PC-9 (cell line): ENCODE measurements around the gene ADAR. TPM values are rescaled to one million over a fixed set of nuclear protein-coding genes. Genes with fewer than 3 reads are reported as not detected.

Source experiments
- BruUV-seq: library from RNA; stranded (reverse); fragments of 400-500 nt; replicated peaks from 2 replicates; lab custom pipeline; 2021; lab: Mats Ljungman, UMichigan
- CTCF ChIA-PET: fragments of 300-600 bp; sonication (Branson Sonifier 250); formaldehyde crosslinking; loops from one replicate; lab custom pipeline; 2022; ENCODE audit warnings: antibody characterized with exemption; lab: Charles Lee
- POLR2A ChIA-PET: fragments of 300-600 bp; sonication (Branson Sonifier 250); formaldehyde crosslinking; loops from one replicate; lab custom pipeline; 2022; ENCODE audit warnings: antibody characterized with exemption; ENCODE audit not compliant: unreplicated experiment; lab: Charles Lee
- DNase-seq, 2 experiments: peaks; one replicate each; pipeline versions ENCODE4 v3.0.0 to v3.0.0-alpha.2; 2015 to 2022; ENCODE audit warnings: mixed read lengths in 1 of 2
- H2AFZ ChIP-seq: fragments of 200-600 bp; sonication (generic); 2 replicates; pipeline ENCODE4 v1.8.1; 2017; ENCODE audit warnings: antibody characterized with exemption
- H3F3A ChIP-seq: fragments of 200-600 bp; sonication (generic); 2 replicates; pipeline ENCODE4 v1.8.1; 2017; ENCODE audit warnings: antibody characterized with exemption, mild to moderate bottlenecking, low read depth; ENCODE audit not compliant: insufficient read depth
- H3K27ac ChIP-seq: fragments of 200-600 bp; sonication (generic); 2 replicates; pipeline ENCODE4 v1.6.1; 2016; ENCODE audit warnings: mixed run types
- H3K27me3 ChIP-seq: fragments of 200-600 bp; sonication (generic); 2 replicates; pipeline ENCODE4 v1.6.1; 2016; ENCODE audit warnings: low read depth, mixed run types; ENCODE audit not compliant: insufficient read depth
- H3K36me3 ChIP-seq: fragments of 200-600 bp; sonication (generic); 2 replicates; pipeline ENCODE4 v1.6.1; 2016; ENCODE audit warnings: low read depth, mixed run types
- H3K4me1 ChIP-seq: fragments of 200-600 bp; sonication (generic); replicated peaks from 2 replicates; pipeline ENCODE4 v1.6.1; 2016; ENCODE audit warnings: mixed run types; ENCODE audit not compliant: insufficient read depth
- H3K4me2 ChIP-seq: fragments of 200-600 bp; sonication (generic); 2 replicates; pipeline ENCODE4 v1.6.1; 2017; ENCODE audit warnings: mixed run types
- H3K4me3 ChIP-seq: fragments of 200-600 bp; sonication (generic); 2 replicates; pipeline ENCODE4 v1.6.1; 2016; ENCODE audit warnings: mixed run types
- H3K79me2 ChIP-seq: fragments of 200-600 bp; sonication (generic); 2 replicates; pipeline ENCODE4 v1.6.1; 2017; ENCODE audit warnings: low read depth, mixed run types
- H3K9me2 ChIP-seq: fragments of 200-600 bp; sonication (generic); 2 replicates; pipeline ENCODE4 v1.8.1; 2017; ENCODE audit warnings: mild to moderate bottlenecking; ENCODE audit not compliant: insufficient read depth
- H3K9me3 ChIP-seq: fragments of 200-600 bp; sonication (generic); 2 replicates; pipeline ENCODE4 v1.8.1; 2016; ENCODE audit warnings: low read depth; ENCODE audit not compliant: insufficient read depth
- H4K20me1 ChIP-seq: fragments of 200-600 bp; sonication (generic); 2 replicates; pipeline ENCODE4 v1.8.1; 2017; ENCODE audit not compliant: insufficient read depth
- CTCF ChIP-seq: fragments of 200-600 bp; sonication (generic); conservative IDR thresholded peaks from 2 replicates; pipeline ENCODE4 v1.6.1; 2017; ENCODE audit warnings: mixed run types, antibody characterized with exemption, mild to moderate bottlenecking, moderate library complexity
- EZH2 ChIP-seq: fragments of 200-600 bp; sonication (generic); IDR thresholded peaks from 2 replicates; pipeline ENCODE4 v1.8.0; 2017; ENCODE audit warnings: antibody characterized with exemption, low read depth
- intact Hi-C: fragments of 100-400 bp; cut with micrococcal nuclease; formaldehyde crosslinking; loops from one replicate; pipeline ENCODE4 v1.10.0; 2022; ENCODE audit not compliant: unreplicated experiment
- total RNA-seq: library from RNA; stranded (reverse); gene quantifications from 2 replicates; pipeline ENCODE4 v1.2.3, GENCODE V29; 2021

The ADAR gene
- total RNA-seq, 1 experiment from 2014 or later: 120 TPM

GRCh38 chr1:154624746-154625643 is 17.0 kb upstream of the ADAR start:
- POLR2A ChIA-PET: no interaction called here
- intact Hi-C loops: loop anchor here (5.0 kb wide), 1 partner anchor 312 kb away; the partner anchor contains the start of gene PMVK
- Histone ChIP-seq H3K4me2 (no peak overlapping the region), H4K20me1 (peaks cover 11% of the 10 kb centered on the region), H3F3A (no peaks in the 10 kb centered on the region), H3K4me3 (no peak overlapping the region), H3K9me2 (no peaks in the 10 kb centered on the region), H2AFZ (no peak overlapping the region), H3K36me3 (no peaks in the 10 kb centered on the region), H3K27ac (no peak overlapping the region), H3K4me1 (peaks cover 7% of the 10 kb centered on the region), H3K79me2 (peaks cover 62% of the 10 kb centered on the region), H3K27me3 (no peaks in the 10 kb centered on the region), H3K9me3 (no peaks in the 10 kb centered on the region)
- CTCF ChIA-PET: interaction anchor here (0.6 kb wide), 2 partner anchors 135 to 1845 kb away, joined by 3 to 5 read pairs; no protein-coding TSS in a partner anchor
- no peak for DNase-seq
- TF ChIP-seq EZH2 (no peak), CTCF (no peak)
- no TSS peak for BruUV-seq

GRCh38 chr1:154623358-154623757 is 15.4 kb upstream of the ADAR start:
- DNase-seq: no peak
- BruUV-seq: no TSS peak
- ChIA-PET CTCF (no interaction called here), POLR2A (no interaction called here)
- Histone ChIP-seq H3K36me3 (no peaks in the 10 kb centered on the region), H3K4me1 (peaks cover 7% of the 10 kb centered on the region), H3K4me2 (no peak overlapping the region), H3K27ac (no peak overlapping the region), H3K27me3 (no peaks in the 10 kb centered on the region), H4K20me1 (peaks cover 16% of the 10 kb centered on the region), H3K9me2 (no peaks in the 10 kb centered on the region), H2AFZ (no peak overlapping the region), H3K9me3 (no peaks in the 10 kb centered on the region), H3F3A (no peaks in the 10 kb centered on the region), H3K4me3 (no peak overlapping the region), H3K79me2 (peaks cover 77% of the 10 kb centered on the region)
- TF ChIP-seq CTCF (no peak), EZH2 (no peak)
- intact Hi-C loops: no loop called here

- CTCF ChIA-PET: no interaction called here
- DNase-seq: no peak
- H3K36me3 ChIP-seq: no peaks in the 10 kb centered on the region
- H3K4me3 ChIP-seq: no peak overlapping the region
- H3K9me3 ChIP-seq: no peaks in the 10 kb centered on the region
- H3K27ac ChIP-seq: no peak overlapping the region
- H3K27me3 ChIP-seq: no peaks in the 10 kb centered on the region
- no peak for TF ChIP-seq CTCF
- TF ChIP-seq EZH2: no peak
- peaks cover 7% of the 10 kb centered on the region for H3K4me1 ChIP-seq
- H3K4me2 ChIP-seq: no peak overlapping the region
- no peak overlapping the region for H2AFZ ChIP-seq
- intact Hi-C loops: no loop called here
- BruUV-seq: no TSS peak
- peaks cover 16% of the 10 kb centered on the region for H4K20me1 ChIP-seq
- POLR2A ChIA-PET: no interaction called here
- peaks cover 79% of the 10 kb centered on the region for H3K79me2 ChIP-seq
- H3F3A ChIP-seq: no peaks in the 10 kb centered on the region
- no peaks in the 10 kb centered on the region for H3K9me2 ChIP-seq
These were observed 14.6 kb upstream of the ADAR start for GRCh38 chr1:154622503-154623039.
